ENCODE results near the gene FGD4.

Gene FGD4

GRCh38 chr12:32402946-32403345 is 3.6 kb downstream of the FGD4 start:
- no peak for DNase-seq (ENCODE audit: low read depth, low spot score)

GRCh38 chr12:32407795-32408194 is 8.4 kb downstream of the FGD4 start:
- DNase-seq (ENCODE audit: low read depth, low spot score), result no peak

GRCh38 chr12:32413412-32413811 is 14.1 kb downstream of the FGD4 start:
- DNase-seq (ENCODE audit: low read depth, low spot score), result no peak

DNA sequence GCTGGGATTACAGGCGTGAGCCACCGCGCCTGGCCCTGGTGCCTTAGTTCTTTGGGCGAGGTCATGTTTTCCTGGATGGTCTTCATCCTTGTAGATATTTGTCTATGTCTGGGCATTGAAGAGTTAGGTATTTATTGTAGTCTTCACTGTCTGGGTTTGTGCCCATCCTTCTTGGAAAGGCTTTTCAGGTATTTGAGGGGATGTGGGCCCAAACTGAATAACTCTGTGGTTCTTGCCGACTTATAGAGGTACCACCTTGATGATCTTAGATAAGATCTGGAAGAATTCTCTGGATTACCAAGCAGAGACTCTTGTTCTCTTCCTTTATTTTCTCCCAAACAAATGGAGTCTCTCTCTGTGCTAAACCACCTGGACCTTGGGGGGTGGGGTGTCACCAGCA is 18.9 kb downstream of the FGD4 start:
- no peak for DNase-seq (ENCODE audit: low read depth, low spot score)

- DNase-seq (ENCODE audit: low read depth, low spot score), result peak; percentile 31
Observed at GRCh38 chr12:32418903-32419519, 19.7 kb downstream of the FGD4 start.

DNA sequence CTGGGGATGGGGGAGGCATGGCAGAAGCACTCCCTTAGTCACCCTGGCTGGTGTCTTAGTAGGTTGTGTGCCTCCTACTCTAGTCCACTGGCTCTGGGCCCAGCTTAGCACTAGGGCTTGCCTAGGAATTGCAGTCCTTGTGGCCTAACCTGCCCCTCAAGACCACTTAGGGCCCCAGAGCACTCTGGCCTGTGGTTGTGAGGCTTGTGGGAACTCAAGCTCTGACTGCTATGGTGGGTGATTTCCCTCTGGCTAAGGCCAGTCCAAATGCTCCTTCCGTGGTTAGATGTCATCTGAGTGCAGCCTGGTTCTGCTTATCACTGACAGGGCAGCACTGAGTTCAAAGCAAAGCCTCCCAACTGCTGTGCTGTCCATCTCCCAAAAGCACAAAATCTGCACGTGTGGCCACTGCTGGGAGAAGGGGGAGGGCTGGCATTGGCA is 20.2 kb downstream of the FGD4 start:
- DNase-seq (ENCODE audit: low read depth, low spot score), result peak; percentile 51

DNA sequence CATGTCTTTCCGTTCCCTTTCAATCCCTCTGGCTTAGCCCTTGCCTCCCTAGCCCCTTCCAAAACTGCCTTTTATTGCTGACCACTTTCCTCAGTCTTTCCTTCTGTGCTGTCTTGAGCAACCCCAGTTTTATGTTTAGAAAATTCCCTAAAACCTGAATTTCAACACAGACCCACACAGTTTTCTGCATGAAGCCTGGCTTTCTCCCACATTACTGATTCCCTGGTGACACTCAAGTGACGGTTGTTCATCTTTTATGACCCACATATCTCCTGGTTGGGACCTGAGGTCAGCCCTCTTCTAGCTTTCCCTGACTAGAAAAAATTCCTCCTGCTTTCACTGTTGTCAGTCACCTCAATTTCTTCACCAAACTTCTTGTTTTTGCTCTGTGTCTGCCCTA is 21.0 kb downstream of the FGD4 start:
- no peak for DNase-seq (ENCODE audit: low read depth, low spot score)

DNA sequence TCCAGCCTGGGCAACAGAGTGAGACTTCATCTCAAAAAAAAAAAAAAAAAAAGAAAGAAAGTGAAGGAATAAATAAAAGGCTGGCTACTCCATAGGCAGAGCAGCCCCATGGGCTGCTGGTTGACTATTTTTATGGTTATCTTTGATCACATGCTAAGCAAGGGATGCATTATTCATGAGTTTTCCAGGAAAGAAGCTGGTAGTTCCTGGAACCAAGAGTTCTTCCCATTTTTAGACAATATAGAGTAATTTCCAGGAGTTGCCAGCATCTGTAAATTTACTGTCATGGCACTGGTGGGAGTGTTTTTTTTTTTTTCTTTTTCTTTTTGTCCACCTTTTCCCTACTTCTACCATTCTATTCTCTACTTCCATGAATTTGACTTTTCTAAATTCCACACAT is 24.2 kb downstream of the FGD4 start:
- no peak for DNase-seq (ENCODE audit: low read depth, low spot score)

DNA sequence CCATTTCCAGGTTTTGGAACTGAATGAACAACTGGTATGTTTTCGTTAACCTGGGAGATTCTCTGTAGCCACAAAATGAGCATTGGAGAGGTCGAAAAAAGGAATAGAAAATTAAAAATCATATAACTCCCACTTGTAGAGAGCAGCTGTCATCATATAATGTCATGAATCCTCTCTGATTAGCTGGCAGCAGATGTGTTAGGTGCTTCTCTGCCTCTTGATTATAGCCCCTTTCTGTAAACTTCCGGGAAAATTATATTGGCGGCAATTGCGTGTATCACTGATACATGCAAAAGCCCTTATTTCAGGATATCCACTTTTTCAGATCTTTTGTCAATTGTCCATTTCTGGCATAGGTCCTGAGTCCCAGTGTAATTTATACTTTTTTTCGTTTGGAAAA is 31.7 kb downstream of the FGD4 start:
- DNase-seq (ENCODE audit: low read depth, low spot score), result no peak

GRCh38 chr12:32435921-32436705 is 36.8 kb downstream of the FGD4 start:
- no peak for DNase-seq (ENCODE audit: low read depth, low spot score)

DNA sequence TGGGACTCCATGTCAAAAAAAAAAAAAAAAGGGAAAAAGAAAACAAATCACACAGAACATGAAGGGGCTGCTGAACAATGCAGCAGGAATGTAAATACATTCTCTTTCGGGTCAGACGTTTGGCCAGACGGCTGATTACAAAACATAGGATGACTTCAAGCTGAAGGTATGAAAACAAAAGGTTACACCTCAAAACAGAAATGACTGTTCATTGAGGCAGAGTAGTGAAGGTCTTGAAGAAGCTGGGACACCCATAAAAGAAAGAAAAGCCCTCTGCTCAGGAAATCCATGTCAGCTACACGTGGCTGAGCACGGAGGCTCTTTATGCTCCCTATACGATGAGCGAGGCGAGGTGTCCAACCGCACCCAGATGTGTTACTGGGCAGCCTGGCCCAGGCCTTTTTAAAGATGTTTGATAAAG is 37.7 kb downstream of the FGD4 start:
- peak; percentile 62 for DNase-seq (ENCODE audit: low read depth, low spot score)

- DNase-seq (ENCODE audit: low read depth, low spot score), result no peak
Observed at GRCh38 chr12:32440120-32440865, 40.9 kb downstream of the FGD4 start.

GRCh38 chr12:32443491-32443890 is 44.1 kb downstream of the FGD4 start:
- DNase-seq (ENCODE audit: low read depth, low spot score), result no peak

DNA sequence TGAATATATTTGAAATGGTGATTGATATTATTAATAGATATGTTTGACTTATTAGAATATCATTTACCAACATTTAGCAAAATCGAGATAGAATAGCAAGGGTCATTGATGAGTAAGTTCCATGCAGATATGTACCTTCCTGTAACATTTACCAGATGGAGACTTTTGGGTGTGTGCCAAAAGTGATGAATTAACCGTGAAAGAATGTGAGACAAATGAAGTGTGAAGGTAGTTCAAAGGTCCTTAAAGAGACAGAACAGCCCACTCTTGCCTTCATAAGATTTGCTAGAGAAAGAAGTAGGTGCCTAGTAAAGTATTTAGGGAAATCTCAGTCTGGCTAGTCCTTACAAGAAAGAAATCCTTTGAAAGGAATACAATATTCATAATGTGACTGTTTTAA is 45.5 kb downstream of the FGD4 start:
- no peak for DNase-seq (ENCODE audit: low read depth, low spot score)

DNA sequence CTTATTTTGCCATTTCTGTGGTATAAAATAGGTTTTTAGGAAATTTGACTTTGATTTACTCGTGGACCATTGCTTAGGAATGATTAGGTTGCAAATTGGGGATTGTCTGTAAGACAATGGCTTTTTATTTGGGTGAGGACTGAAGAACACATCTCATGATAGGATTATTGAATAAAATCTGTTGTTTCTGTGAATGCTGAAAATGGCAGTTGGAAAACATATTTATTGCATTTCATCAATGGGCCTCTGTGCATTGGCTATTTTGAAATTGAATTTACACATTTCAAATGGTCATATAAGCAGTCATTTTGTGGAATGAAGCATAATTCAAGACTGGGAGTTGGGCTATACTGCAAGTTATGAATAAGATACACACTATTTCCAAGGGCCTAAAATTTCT is 46.0 kb downstream of the FGD4 start:
- DNase-seq (ENCODE audit: low read depth, low spot score), result no peak

DNA sequence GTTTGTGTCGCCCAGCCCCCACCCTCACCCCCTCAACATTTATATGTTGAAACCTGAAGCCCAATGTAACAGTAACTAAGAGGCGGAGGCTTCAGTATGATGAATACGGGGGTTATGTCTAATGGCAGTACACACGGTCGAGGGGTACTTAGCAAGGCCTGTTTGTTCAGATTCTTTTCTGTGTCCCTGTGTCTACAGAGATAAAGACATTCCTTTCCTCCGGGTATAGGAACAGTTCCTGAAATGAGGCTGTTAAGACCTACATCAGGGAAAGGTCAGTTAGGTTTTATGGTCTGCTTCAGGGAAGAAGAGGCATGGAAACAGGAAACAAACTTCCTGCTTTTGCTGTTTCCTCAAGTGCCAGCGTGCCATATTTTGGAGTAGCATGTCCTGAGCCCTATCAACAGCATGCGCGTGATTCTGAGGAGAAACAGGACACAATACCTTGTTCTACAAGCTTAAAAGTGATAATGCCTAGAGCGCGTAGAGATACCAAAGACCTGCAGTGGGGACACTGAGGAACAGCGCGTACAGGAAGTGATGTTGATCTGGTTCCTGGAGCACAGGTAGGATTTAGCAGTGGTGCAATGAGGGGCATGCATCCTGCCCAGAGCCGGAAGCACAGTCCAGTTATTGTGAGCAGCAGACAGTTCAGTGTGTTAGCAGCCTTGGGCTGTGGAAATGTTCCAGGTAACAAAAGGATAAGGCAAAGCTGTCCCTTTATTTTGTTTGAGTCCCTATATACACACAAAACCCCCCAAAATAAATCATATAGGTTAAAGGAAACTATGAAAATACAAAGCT is 47.2 kb downstream of the FGD4 start:
- peak; percentile 63 for DNase-seq (ENCODE audit: low read depth, low spot score)

GRCh38 chr12:32448586-32448985 is 49.2 kb downstream of the FGD4 start:
- DNase-seq (ENCODE audit: low read depth, low spot score), result no peak

DNA sequence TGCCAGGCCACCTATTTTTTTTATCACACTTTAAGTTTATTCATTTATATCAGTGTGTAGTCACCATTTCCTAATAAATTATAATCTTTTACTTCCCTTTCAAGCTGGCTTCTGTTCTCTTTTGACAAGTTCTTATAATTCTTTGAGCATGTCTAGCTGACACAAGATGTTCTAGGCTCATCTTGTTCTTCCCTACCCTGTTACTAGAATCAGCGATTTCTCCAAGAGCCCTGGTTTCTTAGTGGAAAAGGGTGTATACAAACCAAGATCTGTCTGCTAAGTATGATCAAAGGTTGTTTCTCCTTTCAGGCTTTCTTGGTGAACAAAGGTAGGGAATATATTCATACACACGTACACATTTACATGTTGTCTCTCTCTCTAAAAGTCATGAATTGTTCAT is 51.0 kb downstream of the FGD4 start:
- DNase-seq (ENCODE audit: low read depth, low spot score), result no peak

- no peak for DNase-seq (ENCODE audit: low read depth, low spot score)
Observed at GRCh38 chr12:32450768-32451167, 51.4 kb downstream of the FGD4 start.

DNA sequence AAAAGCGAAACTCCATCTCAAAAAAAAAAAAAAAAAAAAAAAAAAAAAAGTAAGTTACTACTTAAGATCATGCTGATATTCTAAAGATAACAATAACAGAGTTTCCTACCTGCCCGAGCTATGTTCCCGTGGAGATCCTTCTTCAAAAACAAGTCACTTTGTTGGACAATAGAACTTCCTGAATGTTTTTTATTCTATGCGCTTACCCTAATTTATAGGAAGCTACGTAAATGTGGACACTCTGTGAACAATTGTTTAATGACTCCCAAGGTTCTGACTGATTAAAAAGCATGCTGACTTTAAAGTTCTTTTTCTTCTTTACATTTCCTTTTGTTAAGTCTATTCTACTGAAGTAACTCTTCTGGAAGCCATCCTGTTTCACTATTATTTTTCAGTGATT is 52.5 kb downstream of the FGD4 start:
- DNase-seq (ENCODE audit: low read depth, low spot score), result no peak

GRCh38 chr12:32454075-32454474 is 54.7 kb downstream of the FGD4 start:
- DNase-seq (ENCODE audit: low read depth, low spot score), result peak; percentile 60

DNA sequence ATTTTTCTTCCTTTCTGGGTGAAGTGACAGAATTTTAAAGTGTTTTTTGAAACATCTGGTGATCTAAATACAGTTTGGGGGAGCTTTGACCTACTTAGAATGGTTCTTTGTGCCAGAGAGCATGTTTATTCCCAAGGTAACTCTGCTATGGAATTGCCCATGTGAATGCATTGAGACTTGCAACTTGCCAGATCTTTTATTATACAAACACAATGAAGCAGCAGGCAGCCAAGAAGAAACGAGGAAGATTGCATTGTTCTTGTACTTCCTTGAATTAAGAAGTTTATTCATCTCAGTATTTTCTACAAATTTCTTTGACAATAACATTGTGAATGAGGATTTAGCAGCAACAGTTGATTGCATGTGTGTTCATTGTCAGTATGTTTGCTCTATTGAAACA is 55.5 kb downstream of the FGD4 start:
- DNase-seq (ENCODE audit: low read depth, low spot score), result no peak

Data from ELF-1 (cell line).